GM12872 (cell line): ENCODE data around the gene CHI3L1.

Source experiments
- CTCF ChIP-seq: IDR thresholded peaks from 3 replicates; pipeline ENCODE4 v1.5.1; 2011; ENCODE audit warnings: low read depth, mild to moderate bottlenecking, low read length, moderate library complexity; ENCODE audit not compliant: insufficient read depth

Gene CHI3L1

DNA sequence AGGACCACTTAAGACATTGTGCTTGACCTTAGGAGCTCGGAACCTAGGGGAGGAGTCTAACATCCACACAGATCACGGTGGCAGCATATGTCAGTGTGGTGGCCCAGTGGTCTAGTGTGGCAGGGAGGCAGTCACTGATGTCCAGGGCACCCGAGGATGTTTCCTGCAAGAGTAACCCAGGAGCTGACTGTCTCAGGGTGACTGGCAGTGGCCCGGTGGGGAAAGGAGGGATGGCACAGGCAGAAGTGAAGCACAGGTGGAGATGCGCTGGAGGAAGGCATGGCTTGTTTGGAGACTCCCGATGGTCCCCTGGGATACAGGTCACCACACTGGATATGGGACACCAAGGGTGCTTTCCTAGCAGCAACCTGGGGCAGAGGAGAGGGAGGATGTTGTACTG, 26.6 kb upstream of the CHI3L1 start:
- TF ChIP-seq CTCF: no peak

DNA sequence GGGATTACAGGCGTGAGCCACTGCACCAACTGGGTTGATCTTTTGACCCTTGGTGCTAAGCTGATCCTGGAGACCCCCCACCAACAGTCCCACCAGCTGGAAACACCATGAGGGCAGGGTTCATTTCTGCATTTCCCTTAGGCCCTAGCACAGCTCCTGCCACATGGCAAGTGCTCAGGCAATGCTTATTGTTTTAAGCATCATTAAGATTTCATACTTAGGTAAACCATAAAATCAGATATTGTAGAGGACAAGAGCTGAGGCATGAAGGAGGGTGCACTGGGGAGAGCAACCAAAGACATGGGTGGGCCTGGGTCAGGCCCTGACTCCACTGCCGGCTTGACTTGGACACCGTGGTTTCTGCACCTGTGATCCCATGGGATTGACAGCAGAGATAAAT, 25.3 kb upstream of the CHI3L1 start:
- TF ChIP-seq CTCF: no peak

- TF ChIP-seq CTCF: no peak
Observed at GRCh38 chr1:203210988-203211387, 24.5 kb upstream of the CHI3L1 start.

- no peak for TF ChIP-seq CTCF
Observed at GRCh38 chr1:203210350-203210749, 23.8 kb upstream of the CHI3L1 start.

DNA sequence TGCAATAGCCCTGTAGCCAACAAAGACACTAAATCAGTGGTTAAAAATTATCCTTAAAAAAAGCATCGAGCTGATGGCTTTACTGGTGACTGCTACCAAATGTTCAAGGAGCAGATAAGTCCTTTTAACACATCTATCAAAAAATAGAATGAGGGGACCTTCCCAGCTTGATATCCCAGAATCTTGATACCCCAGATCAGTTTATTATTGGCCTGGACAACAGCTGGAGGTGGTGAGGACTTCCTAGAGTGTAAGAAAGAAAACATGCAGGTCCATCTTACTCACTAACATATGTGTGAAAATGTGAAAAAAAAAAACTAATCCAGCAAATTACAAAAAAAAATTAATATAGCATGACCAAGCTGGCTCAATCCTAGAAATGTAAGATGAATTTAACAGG, 21.7 kb upstream of the CHI3L1 start:
- no peak for TF ChIP-seq CTCF

DNA sequence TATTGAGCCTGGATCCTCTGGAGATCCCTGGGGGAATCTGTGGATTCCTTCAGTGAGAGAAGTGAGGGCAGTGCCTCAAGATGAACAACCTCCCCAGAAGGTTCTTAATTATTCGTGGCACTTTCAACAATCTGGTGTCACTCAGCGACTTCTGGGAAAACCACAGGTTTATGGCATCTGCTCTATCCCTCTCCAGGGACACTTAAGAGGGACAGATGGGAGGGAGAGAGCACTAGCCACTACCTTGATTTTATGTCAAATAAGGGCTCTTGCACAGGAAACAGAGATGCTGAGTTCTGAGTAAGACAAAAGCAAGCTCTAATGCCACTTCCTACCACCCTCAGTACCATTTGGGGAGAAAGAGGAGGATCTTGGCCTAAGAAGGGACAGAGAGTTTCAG, 21.2 kb upstream of the CHI3L1 start:
- TF ChIP-seq CTCF: no peak

DNA sequence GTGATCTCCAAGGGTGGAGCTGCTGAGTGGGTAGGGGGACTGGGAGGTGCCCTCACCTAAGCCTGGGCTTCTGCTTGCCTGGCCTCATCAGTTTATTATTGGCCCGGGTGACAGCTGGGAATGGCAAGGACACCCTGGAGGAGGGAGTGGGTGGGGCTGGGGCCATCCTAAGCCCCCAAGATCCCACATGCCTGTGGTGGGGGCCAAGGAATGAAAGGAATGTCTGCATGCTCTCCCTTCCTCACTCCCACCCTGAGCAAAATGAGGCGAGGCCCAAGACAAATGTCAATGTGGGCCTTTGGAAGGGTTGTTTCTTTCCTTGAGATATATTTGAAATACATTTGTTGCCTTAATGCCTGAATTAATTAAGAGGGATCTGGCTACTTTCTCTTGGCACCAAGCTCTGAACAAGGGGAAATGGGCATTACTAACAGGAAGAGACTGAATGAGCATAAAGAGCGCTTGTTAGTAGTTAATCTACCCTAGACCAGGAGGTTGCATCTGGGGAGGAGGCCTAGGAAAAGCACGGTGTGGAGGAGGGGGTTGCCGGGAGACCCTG, 19.7 kb upstream of the CHI3L1 start:
- no peak for TF ChIP-seq CTCF
